ENCODE data around the gene BPNT1. TPM values are rescaled to one million over a fixed set of nuclear protein-coding genes. Genes with fewer than 3 reads are reported as not detected.

The BPNT1 gene
- total and polyA plus RNA-seq, 2 donors (not counting 3 experiments of a cell fraction or from before 2014, with no cell fraction given), result 20.3 to 29.0 TPM

DNA sequence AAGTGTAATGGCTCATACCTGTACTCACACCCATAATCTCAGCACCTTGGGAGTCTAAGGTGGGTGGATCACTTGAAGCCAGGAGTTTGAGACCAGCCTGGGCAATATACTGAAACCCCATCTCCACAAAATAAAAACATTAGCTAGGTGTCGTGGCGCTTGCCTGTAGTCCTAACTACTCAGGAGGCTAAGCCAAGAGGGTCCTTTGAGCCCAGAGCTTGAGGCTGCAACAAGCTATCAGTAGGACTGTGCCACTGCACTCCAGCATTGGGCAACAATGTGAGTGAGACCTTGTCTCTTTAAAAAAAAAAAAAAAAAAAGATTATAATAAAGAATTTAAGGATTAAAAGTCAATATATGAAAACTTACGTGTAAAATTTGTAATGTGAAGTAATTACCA is 11.7 kb downstream of the BPNT1 start:
- ChIA-PET CTCF (interaction anchor here (0.6 kb wide), 1 partner anchor 34 kb away, joined by 4 read pairs; no protein-coding TSS in a partner anchor), POLR2A (no interaction called here)
- DNase-seq (ENCODE audit: low read depth, low spot score), result no peak
- no peak overlapping the region for H3K9ac ChIP-seq (replicated peaks; ENCODE audit: extremely low read depth, insufficient read depth, low read length)
- dilution Hi-C loops (cut with MboI; ENCODE audit: extremely low pct_ligation_motif_present, low sequenced_read_pairs), result no loop called here
- H3K27me3 ChIP-seq (ENCODE audit: control insufficient read depth in 2 of 2, insufficient read depth in 2 of 2, low read length in 2 of 2), result no peaks in the 10 kb centered on the region
- no peaks in the 10 kb centered on the region for H3K9me3 ChIP-seq (replicated peaks; ENCODE audit: control insufficient read depth, insufficient read depth, low read length)
- no TSS peak for BruUV-seq (replicated peaks)
- intact Hi-C loops (cut with micrococcal nuclease), result no loop called here
- no peak overlapping the region for H3K27ac ChIP-seq (ENCODE audit: insufficient read depth, low read depth, low read length)
- no peak overlapping the region for H2AFZ ChIP-seq (ENCODE audit: low read depth, low read length)
- no peak overlapping the region for H3K4me2 ChIP-seq (ENCODE audit: insufficient read depth, low read length)
- H4K20me1 ChIP-seq (replicated peaks; ENCODE audit: control insufficient read depth, extremely low read depth, insufficient read depth, low read length), result no peaks in the 10 kb centered on the region
- no peak for TF ChIP-seq FOS (IDR thresholded peaks at IDR 0.05; ENCODE audit: borderline replicate concordance, insufficient read depth, low read length)
- TF ChIP-seq, protein P1, sequence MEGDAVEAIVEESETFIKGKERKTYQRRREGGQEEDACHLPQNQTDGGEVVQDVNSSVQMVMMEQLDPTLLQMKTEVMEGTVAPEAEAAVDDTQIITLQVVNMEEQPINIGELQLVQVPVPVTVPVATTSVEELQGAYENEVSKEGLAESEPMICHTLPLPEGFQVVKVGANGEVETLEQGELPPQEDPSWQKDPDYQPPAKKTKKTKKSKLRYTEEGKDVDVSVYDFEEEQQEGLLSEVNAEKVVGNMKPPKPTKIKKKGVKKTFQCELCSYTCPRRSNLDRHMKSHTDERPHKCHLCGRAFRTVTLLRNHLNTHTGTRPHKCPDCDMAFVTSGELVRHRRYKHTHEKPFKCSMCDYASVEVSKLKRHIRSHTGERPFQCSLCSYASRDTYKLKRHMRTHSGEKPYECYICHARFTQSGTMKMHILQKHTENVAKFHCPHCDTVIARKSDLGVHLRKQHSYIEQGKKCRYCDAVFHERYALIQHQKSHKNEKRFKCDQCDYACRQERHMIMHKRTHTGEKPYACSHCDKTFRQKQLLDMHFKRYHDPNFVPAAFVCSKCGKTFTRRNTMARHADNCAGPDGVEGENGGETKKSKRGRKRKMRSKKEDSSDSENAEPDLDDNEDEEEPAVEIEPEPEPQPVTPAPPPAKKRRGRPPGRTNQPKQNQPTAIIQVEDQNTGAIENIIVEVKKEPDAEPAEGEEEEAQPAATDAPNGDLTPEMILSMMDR (IDR thresholded peaks at IDR 0.05; ENCODE audit: extremely low read depth in 1 of 2, insufficient read depth in 1 of 2, low read depth in 1 of 2, low read length in 2 of 2), result no peak
- TF ChIP-seq POLR2A (IDR thresholded peaks at IDR 0.05; ENCODE audit: low read depth, low read length), result no peak
- TF ChIP-seq GATA2 (IDR thresholded peaks at IDR 0.05; ENCODE audit: insufficient read depth, insufficient read length, low read depth, low read length), result no peak
- no peaks in the 10 kb centered on the region for H3K9me1 ChIP-seq (replicated peaks; ENCODE audit: control insufficient read depth, extremely low read depth, insufficient read depth, low read length)
- H3K4me1 ChIP-seq (ENCODE audit: control insufficient read depth, extremely low read depth, insufficient read depth, low read length), result peaks cover 5% of the 10 kb centered on the region
- H3K36me3 ChIP-seq (ENCODE audit: control insufficient read depth in 2 of 2, extremely low read depth in 1 of 2, insufficient read depth in 2 of 2, low read length in 2 of 2), result no peaks in the 10 kb centered on the region
- no peaks in the 10 kb centered on the region for H3K79me2 ChIP-seq (ENCODE audit: control insufficient read depth, insufficient read depth, low read length)
- FAIRE-seq, result no peak
- no peak overlapping the region for H3K4me3 ChIP-seq (replicated peaks in 1 of 3; ENCODE audit: insufficient read depth in 1 of 3, low read depth in 1 of 3, low read length in 3 of 3)

All from endothelial cell of umbilical vein (primary cell).